Activated naive CD4-positive, alpha-beta T cell treated with anti-CD3 and anti-CD28 coated beads, Interleukin-2, amount 50 U/mL, for 16 hours (primary cell): ENCODE measurements around the gene PITRM1.

ENCODE experiments used
- DNase-seq: peaks from one replicate; pipeline ENCODE4 v3.0.0-alpha.2; 2020

PITRM1 gene

GRCh38 chr10:3137958-3138726 is 34.4 kb downstream of the PITRM1 start:
- no peak for DNase-seq

GRCh38 chr10:3136763-3137611 is 35.6 kb downstream of the PITRM1 start:
- no peak for DNase-seq

DNA sequence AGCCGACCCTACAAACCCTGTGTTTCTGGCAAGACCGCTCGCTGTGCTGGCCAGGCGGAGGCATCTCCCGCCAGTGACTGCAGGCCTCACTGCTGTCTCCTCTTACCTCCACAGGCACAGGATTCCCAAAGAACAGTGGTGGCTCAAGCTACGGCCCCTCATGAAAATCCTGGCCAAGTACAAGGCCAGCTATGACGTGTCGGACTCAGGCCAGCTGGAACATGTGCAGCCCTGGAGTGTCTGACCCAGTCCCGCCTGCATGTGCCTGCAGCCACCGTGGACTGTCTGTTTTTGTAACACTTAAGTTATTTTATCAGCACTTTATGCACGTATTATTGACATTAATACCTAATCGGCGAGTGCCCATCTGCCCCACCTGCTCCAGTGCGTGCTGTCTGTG is 36.2 kb downstream of the PITRM1 start:
- no peak for DNase-seq

- DNase-seq: no peak
These were observed 37.6 kb downstream of the PITRM1 start for GRCh38 chr10:3135006-3135405.

DNA sequence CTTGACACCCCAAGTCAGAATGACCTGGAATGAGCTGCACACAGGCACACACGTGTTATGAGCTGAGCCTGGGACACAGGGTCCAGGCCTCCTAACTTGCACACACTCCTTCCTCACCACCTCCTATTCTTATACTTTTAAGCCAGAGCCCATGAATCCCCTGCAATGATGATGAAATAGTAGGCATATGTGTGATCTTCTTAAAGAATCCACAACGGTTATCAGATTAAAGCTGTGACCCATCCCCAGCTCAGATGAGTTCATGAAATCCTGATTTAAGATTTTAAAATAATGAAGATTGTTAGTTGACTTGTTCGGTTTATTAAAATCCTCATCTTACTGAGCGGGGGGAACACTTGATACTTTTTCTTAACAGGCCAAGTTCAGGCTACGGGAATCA is 38.6 kb downstream of the PITRM1 start:
- no peak for DNase-seq

- DNase-seq: no peak
These were observed 40.3 kb downstream of the PITRM1 start for GRCh38 chr10:3132036-3133025.

- no peak for DNase-seq
These were observed 41.5 kb downstream of the PITRM1 start for GRCh38 chr10:3131098-3131497.

DNA sequence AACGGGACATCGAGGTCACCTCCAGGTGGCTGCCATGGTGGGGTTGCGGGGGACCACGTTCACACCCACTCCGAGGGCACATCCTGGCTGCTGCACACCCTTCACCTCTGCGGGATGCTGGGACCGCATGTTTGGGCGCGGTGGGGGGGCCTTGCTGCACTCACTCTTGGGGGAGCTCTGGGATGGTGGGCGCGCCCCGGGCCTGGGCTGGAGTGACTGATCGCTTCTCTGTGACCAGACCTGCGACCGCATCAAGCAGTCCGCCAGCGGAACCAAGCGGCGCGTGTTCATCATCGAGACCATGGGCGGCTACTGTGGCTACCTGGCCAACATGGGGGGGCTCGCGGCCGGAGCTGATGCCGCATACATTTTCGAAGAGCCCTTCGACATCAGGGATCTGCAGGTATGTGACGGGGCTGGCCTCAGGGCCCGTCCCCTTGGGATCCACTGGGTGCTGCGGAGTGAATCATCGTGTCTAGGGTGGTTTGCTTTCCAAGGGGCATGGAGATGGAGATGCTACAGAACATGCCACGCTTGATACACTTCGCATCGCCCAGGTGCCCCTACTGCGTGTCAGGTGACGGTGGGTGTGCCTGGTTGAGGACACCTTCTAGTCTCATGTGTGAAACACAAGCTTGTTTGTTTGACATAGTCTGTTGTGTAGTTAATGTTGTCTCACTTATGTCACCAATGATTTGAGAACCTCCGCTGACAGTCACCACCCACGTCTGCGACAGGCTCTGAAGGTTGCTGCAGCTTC is 42.8 kb downstream of the PITRM1 start:
- no peak for DNase-seq

- no peak for DNase-seq
These were observed 44.0 kb downstream of the PITRM1 start for GRCh38 chr10:3128379-3129130.

GRCh38 chr10:3127921-3128320 is 44.7 kb downstream of the PITRM1 start:
- DNase-seq: no peak

GRCh38 chr10:3126741-3127346 is 45.7 kb downstream of the PITRM1 start:
- no peak for DNase-seq

DNA sequence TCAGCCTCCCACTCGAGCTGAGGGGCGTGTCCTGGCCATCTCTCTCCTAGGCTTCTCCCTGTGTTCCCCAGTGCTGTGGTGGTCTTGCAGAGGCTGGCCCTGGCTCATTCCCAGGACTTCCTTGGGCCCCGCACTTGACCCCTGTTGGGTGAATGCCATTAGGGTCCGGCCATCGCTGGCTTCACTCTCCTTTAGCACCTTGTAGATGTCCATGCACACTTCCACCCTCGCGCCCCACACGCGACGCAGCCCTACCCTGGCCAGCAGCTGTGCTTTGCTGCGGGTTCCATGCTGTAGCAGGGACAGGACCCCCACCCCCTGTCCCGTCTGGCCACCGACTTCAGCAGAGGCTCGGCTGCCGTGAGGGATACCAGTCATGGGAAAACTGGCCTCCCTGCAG is 46.3 kb downstream of the PITRM1 start:
- no peak for DNase-seq

DNA sequence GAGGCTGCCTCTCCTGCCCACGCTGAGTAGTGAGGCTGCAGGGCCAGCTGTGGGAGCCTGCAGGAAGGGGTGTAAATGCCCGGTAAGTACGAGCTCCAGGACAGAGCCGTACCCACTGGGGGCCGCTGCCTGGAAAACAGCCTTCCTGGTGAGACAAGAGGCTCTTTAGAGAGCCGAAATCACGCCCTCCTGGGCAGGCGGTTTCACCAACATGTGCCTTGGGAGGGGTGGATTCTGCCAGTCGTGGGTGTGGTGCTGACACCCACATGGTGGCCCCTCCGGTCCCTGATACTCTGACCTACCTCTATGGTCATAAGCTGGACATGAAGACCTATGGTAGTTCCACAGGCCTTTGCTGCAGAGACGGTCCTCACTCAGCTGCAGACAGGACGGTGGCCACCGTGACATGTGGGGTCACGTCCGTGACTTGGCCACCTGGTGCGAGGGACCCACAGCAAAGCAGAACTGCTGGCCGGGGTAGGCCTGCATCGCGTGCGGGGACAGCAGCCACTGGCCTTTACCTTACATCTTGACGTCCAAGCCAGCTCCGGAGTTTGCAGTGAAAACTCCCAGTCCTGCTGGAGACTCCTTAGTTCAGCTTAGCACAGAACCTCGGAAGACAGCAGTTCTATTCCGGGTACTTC is 46.9 kb downstream of the PITRM1 start:
- no peak for DNase-seq

DNA sequence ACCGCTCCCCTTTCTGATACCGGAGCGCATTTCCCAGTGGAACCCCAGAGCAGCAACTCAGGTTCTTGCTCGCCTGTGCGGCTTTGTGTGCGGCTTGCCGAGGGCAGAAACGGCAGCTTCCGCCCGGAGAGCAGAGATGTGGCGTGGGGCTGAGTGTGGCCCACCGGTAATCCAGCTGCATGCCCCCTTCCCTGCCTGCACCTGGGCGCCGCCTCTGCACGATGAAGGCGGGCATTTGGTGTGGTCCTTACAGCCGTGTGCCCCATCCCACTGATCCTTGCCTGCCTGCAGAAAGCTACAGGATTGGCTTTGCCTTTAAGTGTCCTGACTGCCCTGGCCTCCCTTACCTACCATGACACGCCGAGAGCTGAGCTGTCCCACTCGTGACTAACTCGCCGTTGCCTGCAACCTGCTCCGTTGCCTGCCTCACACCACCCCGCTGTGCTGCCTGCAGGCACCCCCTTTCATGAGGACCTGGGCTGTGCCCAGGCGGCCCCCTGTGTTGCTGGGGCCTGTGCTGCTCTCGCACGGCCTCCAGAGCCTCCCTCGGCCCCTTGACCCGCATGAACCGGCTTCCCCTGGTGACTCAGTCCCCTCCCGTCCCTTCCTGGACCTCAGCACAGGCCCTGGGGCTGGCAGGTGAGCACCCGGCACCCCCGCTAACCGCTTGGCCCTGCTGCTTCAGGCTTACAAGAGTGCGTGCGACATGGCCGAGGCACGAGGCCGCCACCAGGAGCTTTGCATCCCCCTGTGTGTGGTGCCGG is 48.0 kb downstream of the PITRM1 start:
- DNase-seq: no peak

DNA sequence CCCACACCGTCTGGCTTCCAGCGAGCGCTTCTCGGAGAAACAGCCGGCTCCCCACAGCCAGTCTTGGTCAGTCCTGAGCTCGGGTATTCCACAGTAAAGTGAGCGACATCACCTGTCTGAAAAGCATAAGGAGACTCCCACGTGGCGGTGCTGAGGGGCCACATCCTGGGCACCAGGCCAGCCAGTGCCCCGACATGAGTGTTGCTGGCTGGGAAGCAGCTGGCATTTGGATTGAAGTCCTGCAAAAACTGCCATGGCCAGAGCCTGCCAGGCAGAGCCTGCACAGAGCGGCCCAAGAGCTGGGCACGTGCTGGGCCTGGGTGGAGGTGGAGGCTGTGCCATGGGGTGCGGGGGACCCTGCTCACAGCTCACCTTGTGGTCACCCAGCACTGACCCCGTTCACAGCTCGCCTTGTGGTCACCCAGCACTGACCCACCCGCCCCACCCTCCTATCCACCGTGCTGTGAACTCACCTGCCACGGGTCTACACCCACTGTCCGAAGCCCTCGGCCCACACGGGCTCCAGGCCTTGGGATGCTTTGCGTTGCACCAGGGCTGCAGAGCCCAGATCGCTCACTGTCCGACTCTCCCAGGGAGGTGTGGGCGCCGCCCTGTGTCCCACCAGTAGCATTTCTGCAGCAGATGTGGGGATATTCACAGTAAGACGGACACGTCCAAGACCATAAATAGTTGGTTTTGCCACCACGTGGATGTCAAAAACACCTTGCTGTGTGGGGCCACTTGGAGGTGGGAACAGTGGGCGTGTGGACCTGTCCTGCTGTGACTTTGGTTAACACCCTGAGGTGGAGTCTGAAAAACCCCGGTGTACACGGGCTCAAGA is 48.8 kb downstream of the PITRM1 start:
- DNase-seq: no peak

DNA sequence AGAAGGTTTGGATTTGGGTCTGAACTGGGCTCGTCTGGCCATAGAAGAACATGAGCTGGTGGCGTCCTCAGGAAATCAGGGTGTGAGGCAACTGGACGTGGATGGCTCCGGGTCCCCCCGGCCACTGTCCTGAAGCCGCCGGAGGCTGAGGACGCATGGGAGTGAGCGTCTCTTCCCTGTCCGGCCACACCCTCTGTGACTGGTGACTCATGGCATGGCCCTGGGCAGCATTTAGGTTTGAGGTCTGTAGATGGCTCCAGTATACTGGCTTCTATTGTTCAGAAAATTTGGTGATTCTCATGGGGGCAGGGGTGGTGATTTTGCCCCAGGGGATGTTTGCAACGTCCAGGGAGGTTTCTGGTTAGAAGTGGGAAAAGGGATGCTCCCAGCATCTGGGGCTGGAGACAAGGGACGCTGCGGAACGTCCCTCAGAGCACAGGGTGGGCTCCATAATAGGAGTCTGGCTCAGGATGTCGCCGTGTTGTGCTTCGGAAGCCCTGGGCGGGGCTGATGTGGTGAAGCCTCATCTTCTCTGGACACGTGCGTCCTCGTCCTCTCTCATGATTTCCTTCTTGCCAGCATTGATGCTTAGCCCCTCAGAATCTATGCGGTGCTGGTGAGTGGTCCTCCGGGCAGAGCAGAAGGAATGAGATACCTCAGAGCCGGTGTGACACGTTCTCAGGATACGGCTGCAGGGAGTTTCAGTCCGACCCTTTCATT is 49.9 kb downstream of the PITRM1 start:
- no peak for DNase-seq

GRCh38 chr10:3122034-3122433 is 50.5 kb downstream of the PITRM1 start:
- no peak for DNase-seq
